GM23338 (cell line): ENCODE data around the gene TMEM120B. TPM values are rescaled to one million over a fixed set of nuclear protein-coding genes. Genes with fewer than 3 reads are reported as not detected.

ENCODE experiments used
- ATAC-seq: fragments of 200-7000 bp; cut with Tn5 transposase; 3 replicates; pipeline ENCODE4 v1.9.1; 2020
- DNase-seq: peaks from one replicate; pipeline ENCODE4 v3.0.0-alpha.2; 2015; ENCODE audit warnings: low spot score
- H2AFZ ChIP-seq: fragments of 200-600 bp; sonication (generic); 2 replicates; pipeline ENCODE4 v1.8.0; 2016; ENCODE audit warnings: antibody characterized with exemption, mild to moderate bottlenecking, moderate library complexity
- H3F3A ChIP-seq: fragments of 200-600 bp; sonication (generic); replicated peaks from 2 replicates; pipeline ENCODE4 v1.8.0; 2017; ENCODE audit warnings: antibody characterized with exemption, mixed run types, low read depth
- H3K27ac ChIP-seq: fragments of 200-600 bp; sonication (generic); 2 replicates; pipeline ENCODE4 v1.6.1; 2016; ENCODE audit warnings: low read depth
- H3K27me3 ChIP-seq: fragments of 200-600 bp; sonication (generic); 2 replicates; pipeline ENCODE4 v1.8.0; 2016; ENCODE audit warnings: mild to moderate bottlenecking, mixed run types, moderate library complexity; ENCODE audit not compliant: insufficient read depth
- H3K36me3 ChIP-seq: fragments of 200-600 bp; sonication (generic); 2 replicates; pipeline ENCODE4 v1.8.0; 2016; ENCODE audit warnings: mild to moderate bottlenecking; ENCODE audit not compliant: insufficient read depth
- H3K4me1 ChIP-seq: fragments of 200-600 bp; sonication (generic); 2 replicates; pipeline ENCODE4 v1.8.0; 2016; ENCODE audit warnings: mild to moderate bottlenecking, moderate library complexity; ENCODE audit not compliant: insufficient read depth
- H3K4me2 ChIP-seq: fragments of 200-600 bp; sonication (generic); 2 replicates; pipeline ENCODE4 v1.7.1; 2017; ENCODE audit warnings: mixed run types
- H3K4me3 ChIP-seq: fragments of 200-600 bp; sonication (generic); 2 replicates; pipeline ENCODE4 v1.6.1; 2016; ENCODE audit warnings: mixed run types
- H3K79me2 ChIP-seq: fragments of 200-600 bp; sonication (generic); replicated peaks from 2 replicates; pipeline ENCODE4 v1.8.0; 2017; ENCODE audit warnings: mild to moderate bottlenecking; ENCODE audit not compliant: insufficient read depth
- H3K9me2 ChIP-seq: fragments of 200-600 bp; sonication (generic); 2 replicates; pipeline ENCODE4 v1.8.0; 2017; ENCODE audit not compliant: insufficient read depth
- H4K20me1 ChIP-seq: fragments of 200-600 bp; sonication (generic); replicated peaks from 2 replicates; pipeline ENCODE4 v1.8.0; 2017; ENCODE audit warnings: mild to moderate bottlenecking; ENCODE audit not compliant: insufficient read depth
- H3K27ac Mint-ChIP-seq: 2 replicates; pipeline ENCODE4 v1.8.0; 2020; ENCODE audit warnings: inconsistent platforms, mild to moderate bottlenecking, moderate library complexity, mixed read lengths
- H3K27me3 Mint-ChIP-seq: 3 replicates; pipeline ENCODE4 v1.8.0; 2022; ENCODE audit warnings: low read depth, mild to moderate bottlenecking, moderate library complexity, mixed read lengths, inconsistent platforms; ENCODE audit not compliant: insufficient read depth, poor library complexity
- H3K36me3 Mint-ChIP-seq: 3 replicates; pipeline ENCODE4 v1.8.0; 2021; ENCODE audit warnings: low read depth, mild to moderate bottlenecking, inconsistent platforms, moderate library complexity, mixed read lengths
- H3K4me1 Mint-ChIP-seq: 3 replicates; pipeline ENCODE4 v1.8.0; 2020; ENCODE audit warnings: mild to moderate bottlenecking, inconsistent platforms, mixed read lengths
- H3K4me3 Mint-ChIP-seq: 3 replicates; pipeline ENCODE4 v1.8.0; 2021; ENCODE audit warnings: moderate library complexity, mild to moderate bottlenecking, inconsistent platforms, mixed read lengths
- H3K9me3 Mint-ChIP-seq: 3 replicates; pipeline ENCODE4 v1.8.0; 2020; ENCODE audit warnings: moderate library complexity, mild to moderate bottlenecking, inconsistent platforms, mixed read lengths
- CREB1 ChIP-seq: fragments of 250-450 bp; sonication (Bioruptor Pico); IDR thresholded peaks from 2 replicates; pipeline ENCODE4 v1.5.0; 2020; ENCODE audit warnings: low read depth, mild to moderate bottlenecking, moderate library complexity
- EZH2 ChIP-seq: fragments of 200-600 bp; sonication (generic); IDR thresholded peaks from one replicate; pipeline ENCODE4 v1.8.0; 2017; ENCODE audit warnings: antibody characterized with exemption, mild to moderate bottlenecking, low read depth; ENCODE audit not compliant: unreplicated experiment
- EZH2phosphoT487 ChIP-seq: fragments of 200-600 bp; sonication (generic); IDR thresholded peaks from one replicate; pipeline ENCODE4 v1.8.1; 2018; ENCODE audit warnings: antibody characterized with exemption; ENCODE audit not compliant: unreplicated experiment
- JUNB ChIP-seq: IDR thresholded peaks from one replicate; pipeline ENCODE4 v1.6.1; 2016; ENCODE audit warnings: antibody characterized with exemption; ENCODE audit not compliant: unreplicated experiment
- NANOG ChIP-seq: IDR thresholded peaks from 2 replicates; pipeline ENCODE4 v1.6.1; 2016; ENCODE audit warnings: antibody characterized with exemption, borderline replicate concordance
- POLR2AphosphoS5 ChIP-seq: IDR thresholded peaks from 2 replicates; pipeline ENCODE4 v1.6.1; 2016; ENCODE audit warnings: antibody characterized with exemption, low read depth
- REST ChIP-seq: IDR thresholded peaks from one replicate; pipeline ENCODE4 v1.6.1; 2018; ENCODE audit warnings: antibody characterized with exemption; ENCODE audit not compliant: unreplicated experiment
- STAT1 ChIP-seq: IDR thresholded peaks from one replicate; pipeline ENCODE4 v1.6.1; 2016; ENCODE audit warnings: antibody characterized with exemption; ENCODE audit not compliant: unreplicated experiment
- ZNF114 ChIP-seq: fragments of 250-450 bp; sonication (Bioruptor Pico); IDR thresholded peaks from 2 replicates; pipeline ENCODE4 v1.5.0; 2020; ENCODE audit warnings: mild to moderate bottlenecking, moderate library complexity
- ZNF331 ChIP-seq: fragments of 250-450 bp; sonication (Bioruptor Pico); IDR thresholded peaks from 2 replicates; pipeline ENCODE4 v1.5.0; 2020; ENCODE audit warnings: low read depth, mild to moderate bottlenecking, moderate library complexity
- polyA plus RNA-seq: library from polyadenylated mRNA; unstranded; fragments of >200 nt; fragmentation: Nextera tagmentation; extraction: Ambion mirVana; gene quantifications from 2 replicates; pipeline ENCODE4 v1.2.1, GENCODE V29; 2016
- total RNA-seq: library from RNA; depleted of rRNA; stranded (reverse); fragments of >200 nt; shearing (Covaris generic); gene quantifications from 2 replicates; pipeline ENCODE4 v1.2.3, GENCODE V29; 2014
- TF ChIP-seq, protein P1 (sequence below): fragments of 250-450 bp; sonication (Bioruptor Pico); IDR thresholded peaks from 2 replicates; pipeline ENCODE4 v1.5.0; 2020; ENCODE audit warnings: mild to moderate bottlenecking, moderate library complexity
- TF ChIP-seq, protein P2 (sequence below), 2 experiments: fragments of 200-600 bp in 1 of 2; sonication (generic) in 1 of 2; conservative IDR thresholded peaks; 2 replicates each; pipeline versions ENCODE4 v1.5.1 to v1.6.1; 2016 to 2017; ENCODE audit warnings: antibody characterized with exemption in 2 of 2, low read depth in 2 of 2, mild to moderate bottlenecking in 2 of 2, moderate library complexity in 1 of 2
- TF ChIP-seq, protein P3 (sequence below): IDR thresholded peaks from 2 replicates; pipeline ENCODE4 v1.6.1; 2016; ENCODE audit warnings: antibody characterized with exemption

TMEM120B gene
- total and polyA plus RNA-seq, 2 experiments from 2014 or later, result 15.0 to 36.0 TPM

DNA sequence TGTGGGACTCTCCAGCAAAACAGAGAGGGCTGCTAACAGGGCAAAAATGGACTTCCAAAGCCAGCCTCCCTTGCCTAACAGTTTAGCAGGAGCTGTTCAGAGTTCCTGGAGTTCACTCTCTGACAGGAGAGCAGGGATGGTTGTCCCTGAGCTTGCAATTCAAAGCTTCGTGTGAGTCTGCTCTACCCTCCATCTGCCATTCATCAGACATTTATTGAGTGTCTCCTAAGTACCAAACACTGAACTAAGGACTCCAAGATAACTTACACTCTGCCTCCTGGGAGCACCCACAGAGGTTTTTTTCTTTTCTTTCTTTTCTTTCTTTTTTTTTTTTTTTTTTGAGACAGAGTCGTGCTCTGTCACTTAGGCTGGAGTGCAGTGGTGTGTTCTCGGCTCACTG is 52.3 kb downstream of the TMEM120B start:
- Histone ChIP-seq H4K20me1 (no peaks in the 10 kb centered on the region), H3F3A (no peaks in the 10 kb centered on the region), H3K79me2 (no peaks in the 10 kb centered on the region), H3K4me3 (no peak overlapping the region), H3K4me2 (no peak overlapping the region), H3K27ac (no peak overlapping the region), H2AFZ (no peak overlapping the region), H3K4me1 (no peaks in the 10 kb centered on the region), H3K9me2 (no peaks in the 10 kb centered on the region), H3K27me3 (no peaks in the 10 kb centered on the region), H3K36me3 (0 out of 2 replicates have a peak, but pooled peaks cover 3% of the 10 kb centered on the region)
- no peak for ATAC-seq
- no peaks in the 10 kb centered on the region for H3K9me3 Mint-ChIP-seq
- no peak for DNase-seq
- peaks cover 3% of the 10 kb centered on the region; the same call in 1 of the 3 replicates for H3K4me1 Mint-ChIP-seq
- H3K27ac Mint-ChIP-seq, result no peak overlapping the region
- no peak overlapping the region for H3K4me3 Mint-ChIP-seq
- TF ChIP-seq REST, result no peak
- no peak for TF ChIP-seq JUNB
- TF ChIP-seq EZH2phosphoT487, result no peak
- TF ChIP-seq, protein P1, sequence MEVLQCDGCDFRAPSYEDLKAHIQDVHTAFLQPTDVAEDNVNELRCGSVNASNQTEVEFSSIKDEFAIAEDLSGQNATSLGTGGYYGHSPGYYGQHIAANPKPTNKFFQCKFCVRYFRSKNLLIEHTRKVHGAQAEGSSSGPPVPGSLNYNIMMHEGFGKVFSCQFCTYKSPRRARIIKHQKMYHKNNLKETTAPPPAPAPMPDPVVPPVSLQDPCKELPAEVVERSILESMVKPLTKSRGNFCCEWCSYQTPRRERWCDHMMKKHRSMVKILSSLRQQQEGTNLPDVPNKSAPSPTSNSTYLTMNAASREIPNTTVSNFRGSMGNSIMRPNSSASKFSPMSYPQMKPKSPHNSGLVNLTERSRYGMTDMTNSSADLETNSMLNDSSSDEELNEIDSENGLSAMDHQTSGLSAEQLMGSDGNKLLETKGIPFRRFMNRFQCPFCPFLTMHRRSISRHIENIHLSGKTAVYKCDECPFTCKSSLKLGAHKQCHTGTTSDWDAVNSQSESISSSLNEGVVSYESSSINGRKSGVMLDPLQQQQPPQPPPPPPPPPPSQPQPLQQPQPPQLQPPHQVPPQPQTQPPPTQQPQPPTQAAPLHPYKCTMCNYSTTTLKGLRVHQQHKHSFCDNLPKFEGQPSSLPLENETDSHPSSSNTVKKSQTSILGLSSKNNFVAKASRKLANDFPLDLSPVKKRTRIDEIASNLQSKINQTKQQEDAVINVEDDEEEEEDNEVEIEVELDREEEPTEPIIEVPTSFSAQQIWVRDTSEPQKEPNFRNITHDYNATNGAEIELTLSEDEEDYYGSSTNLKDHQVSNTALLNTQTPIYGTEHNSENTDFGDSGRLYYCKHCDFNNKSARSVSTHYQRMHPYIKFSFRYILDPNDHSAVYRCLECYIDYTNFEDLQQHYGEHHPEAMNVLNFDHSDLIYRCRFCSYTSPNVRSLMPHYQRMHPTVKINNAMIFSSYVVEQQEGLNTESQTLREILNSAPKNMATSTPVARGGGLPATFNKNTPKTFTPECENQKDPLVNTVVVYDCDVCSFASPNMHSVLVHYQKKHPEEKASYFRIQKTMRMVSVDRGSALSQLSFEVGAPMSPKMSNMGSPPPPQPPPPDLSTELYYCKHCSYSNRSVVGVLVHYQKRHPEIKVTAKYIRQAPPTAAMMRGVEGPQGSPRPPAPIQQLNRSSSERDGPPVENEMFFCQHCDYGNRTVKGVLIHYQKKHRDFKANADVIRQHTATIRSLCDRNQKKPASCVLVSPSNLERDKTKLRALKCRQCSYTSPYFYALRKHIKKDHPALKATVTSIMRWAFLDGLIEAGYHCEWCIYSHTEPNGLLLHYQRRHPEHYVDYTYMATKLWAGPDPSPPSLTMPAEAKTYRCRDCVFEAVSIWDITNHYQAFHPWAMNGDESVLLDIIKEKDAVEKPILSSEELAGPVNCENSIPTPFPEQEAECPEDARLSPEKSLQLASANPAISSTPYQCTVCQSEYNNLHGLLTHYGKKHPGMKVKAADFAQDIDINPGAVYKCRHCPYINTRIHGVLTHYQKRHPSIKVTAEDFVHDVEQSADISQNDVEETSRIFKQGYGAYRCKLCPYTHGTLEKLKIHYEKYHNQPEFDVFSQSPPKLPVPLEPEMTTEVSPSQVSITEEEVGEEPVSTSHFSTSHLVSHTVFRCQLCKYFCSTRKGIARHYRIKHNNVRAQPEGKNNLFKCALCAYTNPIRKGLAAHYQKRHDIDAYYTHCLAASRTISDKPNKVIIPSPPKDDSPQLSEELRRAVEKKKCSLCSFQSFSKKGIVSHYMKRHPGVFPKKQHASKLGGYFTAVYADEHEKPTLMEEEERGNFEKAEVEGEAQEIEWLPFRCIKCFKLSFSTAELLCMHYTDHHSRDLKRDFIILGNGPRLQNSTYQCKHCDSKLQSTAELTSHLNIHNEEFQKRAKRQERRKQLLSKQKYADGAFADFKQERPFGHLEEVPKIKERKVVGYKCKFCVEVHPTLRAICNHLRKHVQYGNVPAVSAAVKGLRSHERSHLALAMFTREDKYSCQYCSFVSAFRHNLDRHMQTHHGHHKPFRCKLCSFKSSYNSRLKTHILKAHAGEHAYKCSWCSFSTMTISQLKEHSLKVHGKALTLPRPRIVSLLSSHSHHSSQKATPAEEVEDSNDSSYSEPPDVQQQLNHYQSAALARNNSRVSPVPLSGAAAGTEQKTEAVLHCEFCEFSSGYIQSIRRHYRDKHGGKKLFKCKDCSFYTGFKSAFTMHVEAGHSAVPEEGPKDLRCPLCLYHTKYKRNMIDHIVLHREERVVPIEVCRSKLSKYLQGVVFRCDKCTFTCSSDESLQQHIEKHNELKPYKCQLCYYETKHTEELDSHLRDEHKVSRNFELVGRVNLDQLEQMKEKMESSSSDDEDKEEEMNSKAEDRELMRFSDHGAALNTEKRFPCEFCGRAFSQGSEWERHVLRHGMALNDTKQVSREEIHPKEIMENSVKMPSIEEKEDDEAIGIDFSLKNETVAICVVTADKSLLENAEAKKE (CRISPR knock-in tag), result no peak
- no peak for TF ChIP-seq ZNF331 (CRISPR knock-in tag)
- TF ChIP-seq, protein P2, sequence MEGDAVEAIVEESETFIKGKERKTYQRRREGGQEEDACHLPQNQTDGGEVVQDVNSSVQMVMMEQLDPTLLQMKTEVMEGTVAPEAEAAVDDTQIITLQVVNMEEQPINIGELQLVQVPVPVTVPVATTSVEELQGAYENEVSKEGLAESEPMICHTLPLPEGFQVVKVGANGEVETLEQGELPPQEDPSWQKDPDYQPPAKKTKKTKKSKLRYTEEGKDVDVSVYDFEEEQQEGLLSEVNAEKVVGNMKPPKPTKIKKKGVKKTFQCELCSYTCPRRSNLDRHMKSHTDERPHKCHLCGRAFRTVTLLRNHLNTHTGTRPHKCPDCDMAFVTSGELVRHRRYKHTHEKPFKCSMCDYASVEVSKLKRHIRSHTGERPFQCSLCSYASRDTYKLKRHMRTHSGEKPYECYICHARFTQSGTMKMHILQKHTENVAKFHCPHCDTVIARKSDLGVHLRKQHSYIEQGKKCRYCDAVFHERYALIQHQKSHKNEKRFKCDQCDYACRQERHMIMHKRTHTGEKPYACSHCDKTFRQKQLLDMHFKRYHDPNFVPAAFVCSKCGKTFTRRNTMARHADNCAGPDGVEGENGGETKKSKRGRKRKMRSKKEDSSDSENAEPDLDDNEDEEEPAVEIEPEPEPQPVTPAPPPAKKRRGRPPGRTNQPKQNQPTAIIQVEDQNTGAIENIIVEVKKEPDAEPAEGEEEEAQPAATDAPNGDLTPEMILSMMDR (conservative IDR thresholded peaks at IDR 0.05; ENCODE audit: low read depth in 2 of 2), result no peak
- TF ChIP-seq, protein P3, sequence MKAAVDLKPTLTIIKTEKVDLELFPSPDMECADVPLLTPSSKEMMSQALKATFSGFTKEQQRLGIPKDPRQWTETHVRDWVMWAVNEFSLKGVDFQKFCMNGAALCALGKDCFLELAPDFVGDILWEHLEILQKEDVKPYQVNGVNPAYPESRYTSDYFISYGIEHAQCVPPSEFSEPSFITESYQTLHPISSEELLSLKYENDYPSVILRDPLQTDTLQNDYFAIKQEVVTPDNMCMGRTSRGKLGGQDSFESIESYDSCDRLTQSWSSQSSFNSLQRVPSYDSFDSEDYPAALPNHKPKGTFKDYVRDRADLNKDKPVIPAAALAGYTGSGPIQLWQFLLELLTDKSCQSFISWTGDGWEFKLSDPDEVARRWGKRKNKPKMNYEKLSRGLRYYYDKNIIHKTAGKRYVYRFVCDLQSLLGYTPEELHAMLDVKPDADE, result no peak
- TF ChIP-seq NANOG, result no peak
- TF ChIP-seq ZNF114 (CRISPR knock-in tag), result no peak
- TF ChIP-seq CREB1, result no peak
- TF ChIP-seq POLR2AphosphoS5, result no peak
- no peak for TF ChIP-seq EZH2
- TF ChIP-seq STAT1, result no peak
- peaks cover 8% of the 10 kb centered on the region for H3K27me3 Mint-ChIP-seq
- peaks cover 7% of the 10 kb centered on the region for H3K36me3 Mint-ChIP-seq
